ENCODE data around the gene LGMN. TPM values are rescaled to one million over a fixed set of nuclear protein-coding genes. Genes with fewer than 3 reads are reported as not detected.

Gene LGMN
- total RNA-seq = 100 to 1,000 TPM in 1 of 2 donors, 10 to 100 TPM in 1; 79.2 to 104 TPM

GRCh38 chr14:92748259-92749016, at the start of gene LGMN:
Gene LGMN, minus strand, starts transcription at chr14:92748627. Its CDS starts 15,841 bp downstream, at chr14:92732786.

GRCh38 chr14:92793709-92794546, 45.5 kb upstream of the LGMN start, which contains the start of gene GOLGA5:
Gene GOLGA5, plus strand, starts transcription at chr14:92794305. Its CDS starts 3,133 bp downstream, at chr14:92797438.

Other genes starting within 250 kb of the LGMN start
- 10 to 100 TPM; 11.4 to 19.6 TPM for gene RIN3, start 234.8 kb downstream of the LGMN start, total RNA-seq
- 10 to 100 TPM; 42.0 TPM for gene GOLGA5, start 45.7 kb upstream of the LGMN start, total RNA-seq
- gene CHGA, start 174.5 kb upstream of the LGMN start, total RNA-seq = not detected